ENCODE results near the gene PGLYRP3.
"Not testable (repeated sequence)": the region's sequence is repeated elsewhere in the genome, so short reads cannot be mapped to it uniquely, and the experiment has no call there.

PGLYRP3 gene

DNA sequence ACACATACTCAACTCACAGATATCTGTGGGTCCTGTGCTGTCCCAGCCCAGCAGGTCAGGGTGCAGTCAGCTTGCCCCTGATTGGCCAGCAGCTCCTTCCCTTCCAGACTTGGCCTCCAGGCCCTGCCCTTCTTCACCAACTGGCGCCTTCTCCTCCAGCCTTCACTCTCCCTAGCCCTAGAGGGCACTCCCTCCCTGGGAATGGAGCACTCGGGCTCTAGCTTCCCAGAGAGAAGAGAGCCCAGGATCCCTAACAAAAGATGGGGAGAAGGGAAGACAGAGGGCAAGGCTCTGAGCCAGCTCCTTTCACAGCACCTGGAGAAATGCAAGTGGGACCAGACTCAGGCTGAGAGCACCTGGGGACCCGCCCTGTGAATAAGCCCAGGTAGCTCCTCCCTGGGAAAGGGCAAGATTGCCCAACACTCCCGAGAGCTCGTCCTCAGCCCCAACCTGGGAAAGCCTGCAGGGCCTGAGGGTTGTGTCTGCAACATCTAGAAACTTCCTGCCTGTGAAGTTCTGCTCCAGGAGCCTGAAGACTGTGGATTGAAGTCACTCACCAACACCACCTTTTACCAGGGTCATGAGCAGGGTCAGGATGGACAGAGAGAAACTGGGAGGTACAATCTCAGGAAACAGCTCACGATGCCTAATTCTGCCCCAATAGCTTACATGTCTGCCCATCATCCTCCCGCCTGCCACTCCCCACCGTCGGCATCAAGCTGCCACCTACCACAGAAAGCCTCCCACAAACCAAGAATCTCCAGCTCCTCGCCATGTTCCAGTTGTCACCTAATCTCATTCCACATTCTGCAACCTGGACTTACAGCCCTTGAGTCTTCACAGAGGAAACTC lies 36.0 kb upstream of the PGLYRP3 start, which contains the start of gene PGLYRP4:
Gene PGLYRP4, minus strand, starts transcription at position 331 of the 852 bp plus-strand sequence. CDS start 909 bp downstream, outside the sequence.
- DNase-seq (ENCODE audit: low read depth, low spot score): no peak

DNA sequence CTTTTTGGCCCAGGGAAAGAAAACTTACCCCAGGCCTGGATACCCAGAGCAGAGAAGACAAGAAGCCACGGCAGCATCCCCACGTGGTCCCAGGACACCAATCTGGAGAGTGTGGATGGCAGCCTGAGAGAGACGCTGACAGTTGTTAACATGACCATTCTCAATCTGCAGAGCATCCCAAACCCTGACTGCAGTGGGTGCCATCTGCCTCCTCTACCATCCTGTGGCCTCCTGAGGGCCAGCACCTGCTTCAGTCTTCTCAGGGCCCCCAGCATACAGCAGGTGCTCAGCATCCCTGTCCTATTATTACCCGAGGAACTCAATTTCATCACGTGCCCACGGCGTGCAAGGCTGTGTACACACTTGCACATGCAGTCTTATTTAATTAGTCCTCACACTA lies 35.1 kb upstream of the PGLYRP3 start:
- no peak for DNase-seq (ENCODE audit: low read depth, low spot score)

DNA sequence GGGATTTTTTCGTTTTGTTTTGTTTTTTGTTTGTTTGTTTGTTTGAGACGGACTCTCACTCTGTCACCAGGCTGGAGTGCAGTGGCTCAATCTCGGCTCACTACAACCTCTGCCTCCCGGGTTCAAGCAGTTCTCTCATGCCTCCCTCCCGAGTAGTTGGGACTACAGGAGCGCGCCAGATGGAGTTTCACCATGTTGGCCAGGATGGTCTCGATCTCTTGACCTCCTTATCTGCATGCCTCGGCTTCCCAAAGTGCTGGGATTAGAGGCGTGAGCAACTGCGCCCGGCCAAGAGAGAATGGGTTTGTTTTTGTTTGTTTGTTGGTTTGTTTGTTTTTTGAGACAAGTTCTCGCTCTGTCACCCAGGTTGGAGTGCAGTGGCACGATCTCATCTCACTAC lies 34.3 kb upstream of the PGLYRP3 start:
- not testable (repeated sequence) for DNase-seq (ENCODE audit: low read depth, low spot score)

DNA sequence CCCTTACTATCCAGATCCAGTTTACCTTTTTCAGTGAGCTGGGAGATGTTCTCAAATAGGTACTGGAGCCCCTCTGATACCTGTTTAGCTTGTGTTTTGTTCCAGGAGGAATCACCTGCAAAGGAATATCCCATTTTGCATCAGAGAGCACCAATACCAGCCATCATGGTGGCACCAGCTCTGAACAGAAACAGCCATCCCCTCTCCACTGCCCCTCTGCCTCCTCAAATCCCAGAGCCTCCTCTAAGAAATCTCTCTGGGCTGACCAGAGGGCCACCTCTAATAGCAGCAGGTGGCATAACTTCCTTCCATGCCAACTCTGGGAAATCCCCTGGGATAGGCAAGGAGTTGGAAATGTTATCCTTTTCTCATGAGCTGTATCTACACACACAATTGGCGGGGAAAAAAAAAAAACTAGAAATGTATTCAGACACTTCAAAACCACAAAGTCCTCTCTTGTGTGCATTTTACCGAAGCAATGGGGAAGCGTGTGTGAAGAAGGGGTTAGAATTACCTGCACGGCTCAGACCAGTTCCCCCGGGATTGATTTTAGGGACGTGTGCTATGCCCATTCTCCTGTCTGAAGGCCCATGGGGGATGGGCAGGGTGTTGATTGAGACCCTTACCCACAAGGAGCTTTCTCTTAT lies 33.4 kb upstream of the PGLYRP3 start:
- DNase-seq (ENCODE audit: low read depth, low spot score): no peak

DNA sequence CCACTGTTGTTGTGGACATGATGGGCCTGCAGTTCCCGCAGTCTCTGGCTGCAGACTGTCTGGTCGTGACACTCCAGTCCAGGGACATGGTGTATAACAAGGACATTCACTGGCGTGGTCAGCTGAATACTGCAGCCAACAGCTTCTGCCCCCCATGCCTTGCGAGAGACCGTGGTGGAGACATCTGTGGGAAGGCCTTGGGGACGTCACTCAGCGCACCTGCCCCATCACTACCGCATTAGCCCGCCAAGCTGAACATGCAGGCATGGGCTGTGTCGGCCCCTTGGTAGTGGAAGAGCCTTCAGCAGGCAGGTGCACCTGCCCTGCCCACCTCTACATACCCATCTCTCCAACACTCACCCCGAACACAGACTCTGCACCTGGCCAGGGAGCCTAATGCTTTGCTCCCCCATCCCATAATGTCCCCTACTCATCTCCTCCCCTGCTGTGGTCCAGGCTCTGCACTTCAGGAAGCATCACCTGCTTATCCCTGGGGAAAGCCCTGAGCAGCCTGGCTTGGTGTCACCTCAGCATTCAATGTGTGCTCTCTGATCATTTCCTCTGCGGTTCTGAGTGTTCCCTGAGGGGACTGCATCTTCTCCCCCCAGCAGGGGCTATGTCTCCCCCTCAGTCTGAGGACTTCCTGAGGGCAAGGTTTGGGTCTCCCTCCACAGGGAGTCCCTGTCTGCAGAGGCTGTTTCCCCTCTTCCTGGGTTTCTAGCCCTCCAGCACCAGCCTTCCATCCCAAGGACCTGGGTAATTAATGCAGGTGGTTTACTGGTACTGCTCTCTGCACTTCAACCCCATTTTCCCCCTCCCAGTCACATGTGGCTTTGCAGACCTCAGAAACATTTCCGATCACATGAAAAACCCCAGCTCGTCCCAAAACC lies 32.7 kb upstream of the PGLYRP3 start:
- DNase-seq (ENCODE audit: low read depth, low spot score): no peak

DNA sequence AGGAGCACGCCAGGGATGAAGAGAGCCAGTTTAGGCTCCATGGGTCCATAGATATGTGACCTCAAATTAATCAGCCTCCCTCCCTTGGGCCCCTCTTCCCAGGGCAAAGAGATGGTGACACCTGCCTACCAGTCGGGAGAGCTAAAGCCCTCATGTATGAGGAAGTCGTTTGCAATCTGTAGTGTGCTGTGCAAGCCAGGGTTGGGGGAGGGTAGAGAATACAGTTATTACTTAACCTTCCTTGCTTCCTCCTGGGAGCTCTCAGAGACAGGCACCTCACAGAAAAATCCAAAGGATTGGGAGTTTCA lies 31.9 kb upstream of the PGLYRP3 start:
- DNase-seq (ENCODE audit: low read depth, low spot score): no peak

DNA sequence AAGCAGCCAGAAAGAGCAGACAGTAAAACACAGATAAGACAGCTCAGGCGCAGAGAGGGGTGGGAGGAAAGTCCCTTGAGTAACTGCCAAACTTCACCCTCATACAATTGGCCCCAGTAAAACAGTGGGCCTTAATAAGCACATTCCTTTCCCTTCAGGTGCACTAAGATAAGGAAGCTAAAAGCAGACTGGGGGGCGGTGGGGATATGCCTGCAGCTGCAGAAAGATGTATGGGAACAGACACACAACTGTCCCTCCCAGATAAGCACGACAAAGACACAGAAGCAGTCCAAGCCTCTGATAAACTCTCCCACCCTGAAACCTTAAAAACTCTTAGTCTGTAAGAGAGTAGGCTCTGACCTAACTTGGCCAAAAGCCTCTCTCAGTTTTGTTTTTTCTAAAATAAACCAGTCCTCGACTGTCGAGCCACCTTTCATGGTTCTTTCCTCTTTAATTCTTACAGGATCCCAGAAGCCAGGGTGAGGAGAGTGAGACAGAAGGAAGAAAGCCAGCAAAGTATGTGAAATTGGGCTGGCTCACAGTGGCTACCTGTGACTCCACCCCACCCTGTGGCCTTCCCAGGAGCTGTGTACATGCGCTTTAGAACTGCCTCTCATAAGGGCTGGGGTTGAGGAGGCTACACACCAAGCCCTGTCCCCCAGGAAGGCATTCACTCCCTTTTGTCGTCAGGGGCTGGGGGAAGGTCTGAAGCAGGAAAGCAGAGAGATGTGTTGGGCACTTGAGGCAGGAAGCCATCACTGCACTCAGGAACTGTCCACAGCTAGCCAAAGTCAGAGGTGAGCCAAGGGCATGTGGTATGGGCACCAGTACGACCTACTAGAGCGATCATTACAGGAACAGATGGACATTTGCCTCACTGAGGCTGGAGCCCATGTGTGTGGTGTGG lies 31.3 kb upstream of the PGLYRP3 start:
- no peak for DNase-seq (ENCODE audit: low read depth, low spot score)

DNA sequence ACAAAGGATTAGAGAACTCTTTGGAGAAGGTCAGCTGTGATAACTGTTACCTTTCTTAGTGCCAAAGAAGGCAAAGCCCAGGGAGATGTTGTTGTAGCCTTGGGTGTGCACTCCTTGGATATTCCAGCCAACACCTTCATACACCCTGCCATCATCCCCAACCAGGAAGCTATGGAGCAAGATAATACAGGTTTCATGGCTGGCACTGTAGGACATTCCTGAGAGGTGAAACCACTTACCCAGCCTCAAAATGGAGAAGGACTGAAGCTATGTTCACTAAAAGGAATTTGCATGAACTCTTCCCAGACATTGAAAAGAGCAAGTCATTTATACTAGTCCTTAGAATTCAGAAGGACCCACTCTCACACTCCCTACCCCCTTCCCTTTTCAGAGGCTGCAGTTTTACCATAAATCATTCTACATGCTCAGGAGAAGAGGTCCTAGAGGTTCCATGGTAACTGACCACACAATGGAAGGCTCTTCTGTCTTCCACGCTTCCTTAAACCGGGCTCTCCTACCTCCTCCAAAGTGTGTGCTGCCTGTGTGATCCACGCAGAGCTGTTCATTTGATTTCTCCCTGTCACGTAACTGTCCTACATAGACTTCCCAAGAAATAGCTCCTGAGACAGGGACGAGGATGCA lies 30.4 kb upstream of the PGLYRP3 start:
- no peak for DNase-seq (ENCODE audit: low read depth, low spot score)

DNA sequence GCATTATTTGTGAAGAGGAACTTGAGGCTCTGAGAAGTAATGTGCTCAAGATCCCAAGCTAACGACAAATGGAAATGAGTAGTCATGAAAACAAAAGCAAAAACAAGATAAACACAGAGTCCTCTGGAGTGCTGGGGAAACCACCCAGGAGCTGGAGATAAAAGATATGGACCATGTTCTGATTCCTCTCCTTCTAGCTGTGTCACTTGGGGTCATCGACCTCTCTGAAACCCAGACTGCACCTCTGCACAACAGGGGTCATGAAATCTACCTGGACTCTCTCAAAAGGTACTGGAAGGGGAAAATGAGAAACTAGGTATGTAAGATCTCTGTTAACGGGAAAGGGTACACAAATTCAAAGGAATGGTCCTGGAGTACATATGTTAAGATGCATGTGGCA lies 29.4 kb upstream of the PGLYRP3 start:
- DNase-seq (ENCODE audit: low read depth, low spot score): no peak

DNA sequence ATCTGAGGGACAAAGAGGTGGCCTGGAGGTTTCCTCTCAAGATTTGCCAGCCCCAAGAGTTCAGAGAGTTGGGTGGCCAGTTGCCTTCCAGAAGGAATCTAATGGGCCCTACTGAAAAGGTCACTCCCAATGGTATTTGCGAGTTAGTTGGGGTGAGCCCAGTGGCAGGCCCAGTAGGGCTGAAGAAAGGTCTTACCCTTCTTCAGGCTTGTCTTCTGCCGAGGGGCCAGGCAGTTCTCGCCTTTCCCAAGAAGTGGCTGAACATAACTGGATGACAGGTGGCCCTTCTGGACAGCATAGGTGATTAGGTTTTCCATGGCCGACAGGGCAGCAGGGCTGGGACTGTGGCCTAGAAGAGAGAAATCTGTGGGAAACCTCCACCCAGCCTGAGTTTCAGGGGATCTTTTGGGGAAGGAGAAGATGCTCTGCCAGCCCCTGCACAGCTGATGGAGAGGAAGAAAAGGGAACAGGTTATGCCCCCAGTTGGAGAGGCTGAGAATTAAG lies 28.7 kb upstream of the PGLYRP3 start:
- DNase-seq (ENCODE audit: low read depth, low spot score): no peak

DNA sequence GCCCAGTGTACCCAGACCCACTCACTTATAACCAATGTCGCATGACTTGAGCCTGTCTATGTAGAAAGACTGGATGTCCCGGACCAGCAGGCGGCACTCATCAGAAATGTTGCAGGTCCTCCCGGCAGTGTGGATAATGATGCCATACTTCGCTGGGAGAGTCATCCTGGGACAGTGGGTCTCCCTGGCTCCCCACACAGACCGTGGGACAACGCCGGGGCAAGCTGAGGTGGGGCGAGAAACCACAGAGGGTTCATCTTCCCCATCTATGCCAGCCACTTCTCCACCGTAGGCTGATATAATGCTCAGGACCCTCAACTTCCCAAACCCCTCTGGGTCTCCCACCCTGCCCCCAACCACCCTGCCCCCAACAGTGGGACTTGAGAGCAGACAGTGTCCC lies 27.6 kb upstream of the PGLYRP3 start:
- no peak for DNase-seq (ENCODE audit: low read depth, low spot score)

DNA sequence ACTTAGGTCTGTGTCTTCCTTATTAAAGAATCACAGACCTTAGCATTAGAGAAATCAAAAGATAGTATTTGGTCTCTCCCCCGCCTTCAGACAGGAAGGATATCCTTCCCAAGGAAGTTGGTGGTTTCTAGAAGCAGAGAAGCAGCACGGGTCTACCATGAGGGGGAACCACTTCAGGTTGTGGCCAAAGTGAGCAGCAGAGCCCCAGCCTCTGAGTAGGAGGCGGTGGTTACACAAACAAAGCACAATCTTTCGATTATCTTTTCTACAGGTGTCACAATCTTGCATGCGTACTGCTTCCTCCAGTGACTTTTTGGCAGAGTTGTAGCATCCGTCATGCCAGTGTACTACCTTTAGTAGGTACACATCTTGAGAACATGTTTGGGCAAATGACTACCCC lies 27.1 kb upstream of the PGLYRP3 start:
- no peak for DNase-seq (ENCODE audit: low read depth, low spot score)

DNA sequence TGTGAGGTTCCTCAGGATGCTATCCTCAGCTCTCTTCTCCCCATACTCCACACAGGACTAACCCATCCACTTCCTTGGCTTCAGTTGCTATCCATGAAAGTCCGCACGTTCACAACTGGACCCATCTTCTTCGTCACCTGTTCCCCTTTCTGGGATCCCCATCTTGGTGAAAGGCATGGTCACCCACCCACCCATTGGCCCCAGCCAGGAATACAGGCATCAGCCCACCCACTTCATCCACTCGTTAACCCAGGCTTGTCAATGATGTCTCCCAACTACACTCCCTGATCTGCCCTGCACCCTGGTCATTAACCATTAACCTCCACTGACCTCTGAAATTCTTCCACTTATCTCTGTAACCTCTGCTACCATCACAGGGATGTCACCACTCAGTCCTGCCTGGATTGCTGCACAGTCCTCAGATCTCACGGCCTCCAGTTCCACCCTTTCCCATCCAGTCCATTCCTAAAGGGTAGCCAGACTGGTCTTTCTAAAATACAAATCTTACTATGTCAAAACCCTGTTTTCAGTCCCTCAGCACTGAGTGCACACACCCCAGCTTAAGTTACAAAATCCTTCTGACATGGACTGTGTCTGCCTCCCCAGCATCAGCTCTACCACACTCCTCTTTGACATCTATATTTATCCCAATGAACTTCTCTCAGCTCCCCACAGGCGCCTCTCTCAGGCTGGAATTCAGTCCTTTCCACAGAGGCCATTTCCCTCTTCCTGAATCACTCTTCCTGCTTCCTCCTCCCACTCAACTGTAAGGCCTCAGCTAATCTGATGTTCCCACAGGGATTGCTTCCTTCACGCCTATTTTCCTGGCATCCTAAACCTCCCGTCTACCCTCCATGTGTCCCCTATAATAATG lies 25.5 kb upstream of the PGLYRP3 start:
- DNase-seq (ENCODE audit: low read depth, low spot score): no peak

DNA sequence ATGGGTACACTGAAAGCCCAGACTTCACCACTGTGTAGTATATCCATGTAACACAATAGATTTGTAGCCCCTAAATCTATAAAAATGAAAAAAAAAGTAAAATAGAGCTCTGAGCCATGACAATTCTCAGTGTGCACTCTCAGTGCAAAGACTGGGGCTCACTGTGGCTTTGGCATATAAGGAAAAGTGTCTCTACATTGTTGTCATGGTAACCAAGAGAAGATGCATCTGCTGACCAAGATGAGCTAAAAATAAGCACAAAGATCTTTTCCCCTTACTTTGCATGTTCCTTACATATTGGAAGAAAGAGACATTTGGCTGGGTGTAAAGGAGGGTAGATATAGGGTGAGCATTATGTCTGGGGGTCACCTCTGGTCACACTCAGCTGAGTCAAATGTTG lies 23.9 kb upstream of the PGLYRP3 start:
- DNase-seq (ENCODE audit: low read depth, low spot score): no peak

DNA sequence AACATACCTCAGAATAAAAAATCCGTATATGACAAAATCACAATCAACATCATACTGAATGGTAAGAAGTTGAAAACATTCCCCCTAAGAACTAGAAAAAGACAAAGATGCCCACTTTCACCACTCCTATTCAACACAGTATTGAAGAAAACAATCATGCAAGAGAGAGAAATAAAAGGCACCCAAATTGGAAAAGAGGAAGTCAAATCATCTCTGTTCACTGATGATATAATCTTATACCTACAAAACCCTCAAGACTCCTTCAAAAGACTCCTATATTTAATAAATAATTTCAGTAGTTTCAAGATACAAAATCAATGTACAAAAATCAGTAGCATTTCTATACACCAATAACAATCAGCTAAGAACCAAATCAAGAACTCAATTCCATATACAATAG lies 21.1 kb upstream of the PGLYRP3 start:
- no peak for DNase-seq (ENCODE audit: low read depth, low spot score)

DNA sequence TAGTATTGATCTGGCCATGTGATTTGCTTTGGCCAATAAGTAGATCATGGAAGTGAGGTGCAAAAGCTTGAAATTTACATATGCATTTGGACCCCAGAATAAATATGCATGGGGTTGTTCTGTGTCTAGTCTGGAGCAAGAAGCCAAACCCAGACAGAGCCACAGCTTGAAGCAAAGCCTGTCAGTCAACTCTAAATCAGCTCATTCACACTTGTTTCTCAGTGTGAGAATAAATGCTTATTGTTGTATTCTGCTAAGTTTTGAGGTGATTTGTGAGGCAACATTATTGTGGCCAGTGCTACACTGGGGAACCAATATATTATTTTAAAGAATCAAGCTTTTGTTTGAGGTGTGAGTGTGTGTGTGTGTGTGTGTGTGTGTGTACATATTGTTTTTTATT lies 12.2 kb upstream of the PGLYRP3 start:
- DNase-seq (ENCODE audit: low read depth, low spot score): no peak

DNA sequence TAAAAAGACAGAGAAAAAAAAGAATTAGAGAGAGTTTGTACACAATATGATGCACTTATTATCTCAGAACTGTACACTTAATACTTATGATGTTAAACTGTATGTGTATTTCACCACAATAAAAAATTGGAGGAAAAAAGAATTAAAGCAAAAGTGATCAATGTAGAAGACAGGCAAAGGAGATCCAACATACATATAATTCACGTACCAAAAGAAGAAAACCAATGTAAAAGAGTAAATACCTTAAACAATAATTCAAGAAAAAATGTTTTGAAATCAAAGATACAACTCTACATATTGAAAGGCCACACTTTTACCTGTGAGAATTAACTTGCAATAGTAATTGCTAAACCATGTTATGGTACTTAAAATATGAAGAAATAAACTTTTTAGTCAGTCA lies 9.8 kb upstream of the PGLYRP3 start:
- no peak for DNase-seq (ENCODE audit: low read depth, low spot score)

DNA sequence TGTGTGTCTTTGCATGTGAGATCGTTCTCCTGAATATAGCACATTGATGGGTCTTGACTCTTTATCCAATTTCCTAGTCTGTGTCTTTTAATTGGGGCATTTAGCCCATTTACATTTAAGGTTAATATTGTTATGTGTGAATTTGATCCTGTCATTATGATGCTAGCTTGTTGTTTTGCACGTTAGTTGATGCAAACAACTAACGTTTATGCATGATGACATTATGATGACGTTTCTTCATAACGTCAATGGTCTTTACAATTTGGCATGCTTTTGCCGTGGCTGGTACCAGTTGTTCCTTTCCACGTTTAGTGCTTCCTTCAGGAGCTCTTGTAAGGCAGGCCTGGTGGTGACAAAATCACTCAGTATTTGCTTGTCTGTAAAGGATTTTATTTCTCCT lies 5.4 kb upstream of the PGLYRP3 start:
- not testable (repeated sequence) for DNase-seq (ENCODE audit: low read depth, low spot score)

DNA sequence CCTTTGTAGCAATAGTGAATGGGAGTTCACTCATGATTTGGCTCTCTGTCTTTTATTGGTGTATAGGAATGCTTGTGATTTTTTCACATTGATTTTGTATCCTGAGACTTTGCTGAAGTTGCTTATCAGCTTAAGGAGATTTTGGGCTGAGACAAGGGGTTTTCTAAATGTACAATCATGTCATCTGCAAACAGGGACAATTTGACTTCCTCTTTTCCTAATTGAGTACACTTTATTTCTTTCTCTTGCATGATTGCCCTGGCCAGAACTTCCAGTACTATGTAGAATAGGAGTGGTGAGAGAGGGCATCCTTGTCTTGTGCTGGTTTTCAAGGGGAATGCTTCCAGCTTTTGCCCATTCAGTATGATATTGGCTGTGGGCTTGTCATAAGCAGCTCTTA lies 3.3 kb upstream of the PGLYRP3 start:
- DNase-seq (ENCODE audit: low read depth, low spot score): not testable (repeated sequence)

DNA sequence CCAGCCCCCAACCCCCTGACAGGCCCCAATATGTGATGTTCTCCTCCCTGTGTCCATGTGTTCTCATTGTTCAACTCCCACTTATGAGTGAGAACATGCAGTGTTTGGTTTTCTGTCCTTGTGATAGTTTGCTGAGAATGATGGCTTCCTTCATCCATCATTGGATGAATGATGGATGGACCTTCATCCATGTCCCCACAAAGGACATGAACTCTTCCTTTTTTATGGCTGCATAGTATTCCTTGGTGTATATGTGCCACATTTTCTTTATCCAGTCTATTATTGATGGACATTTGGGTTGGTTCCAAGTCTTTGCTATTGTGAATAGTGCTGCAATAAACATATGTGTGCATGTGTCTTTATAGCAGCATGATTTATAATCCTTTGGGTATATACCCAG lies 1.6 kb upstream of the PGLYRP3 start:
- DNase-seq (ENCODE audit: low read depth, low spot score): not testable (repeated sequence)
